ENCODE results near the gene BYSL.

DNA sequence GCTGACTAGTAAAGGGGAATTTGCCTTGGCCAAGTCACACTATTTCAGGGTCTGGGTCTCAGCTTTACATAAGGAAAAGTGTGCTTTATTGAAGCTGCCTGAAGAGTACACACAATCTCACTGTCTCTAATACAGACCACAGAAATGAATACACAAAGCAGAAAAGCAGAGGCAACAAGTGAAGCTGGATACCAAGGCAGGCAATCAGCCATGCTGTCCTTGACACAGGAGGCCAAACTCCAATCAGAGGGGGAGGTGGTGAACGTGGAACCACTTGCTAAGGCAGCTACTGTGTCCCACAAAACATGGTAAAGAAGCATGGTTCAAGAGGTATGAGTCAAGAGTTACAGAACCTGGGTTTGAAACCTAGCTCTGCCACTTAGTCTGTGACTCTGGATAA lies 42.1 kb downstream of the BYSL start:
- TF ChIP-seq, protein P1, sequence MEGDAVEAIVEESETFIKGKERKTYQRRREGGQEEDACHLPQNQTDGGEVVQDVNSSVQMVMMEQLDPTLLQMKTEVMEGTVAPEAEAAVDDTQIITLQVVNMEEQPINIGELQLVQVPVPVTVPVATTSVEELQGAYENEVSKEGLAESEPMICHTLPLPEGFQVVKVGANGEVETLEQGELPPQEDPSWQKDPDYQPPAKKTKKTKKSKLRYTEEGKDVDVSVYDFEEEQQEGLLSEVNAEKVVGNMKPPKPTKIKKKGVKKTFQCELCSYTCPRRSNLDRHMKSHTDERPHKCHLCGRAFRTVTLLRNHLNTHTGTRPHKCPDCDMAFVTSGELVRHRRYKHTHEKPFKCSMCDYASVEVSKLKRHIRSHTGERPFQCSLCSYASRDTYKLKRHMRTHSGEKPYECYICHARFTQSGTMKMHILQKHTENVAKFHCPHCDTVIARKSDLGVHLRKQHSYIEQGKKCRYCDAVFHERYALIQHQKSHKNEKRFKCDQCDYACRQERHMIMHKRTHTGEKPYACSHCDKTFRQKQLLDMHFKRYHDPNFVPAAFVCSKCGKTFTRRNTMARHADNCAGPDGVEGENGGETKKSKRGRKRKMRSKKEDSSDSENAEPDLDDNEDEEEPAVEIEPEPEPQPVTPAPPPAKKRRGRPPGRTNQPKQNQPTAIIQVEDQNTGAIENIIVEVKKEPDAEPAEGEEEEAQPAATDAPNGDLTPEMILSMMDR (conservative IDR thresholded peaks at IDR 0.05; ENCODE audit: low read depth, low read length) = no peak
- TF ChIP-seq EZH2 (IDR thresholded peaks at IDR 0.05; ENCODE audit: borderline replicate concordance, low read depth, low read length, poor library complexity, severe bottlenecking) = no peak

All from A673 (cell line).